GM23338 (cell line): ENCODE measurements around the gene XDH. TPM values are rescaled to one million over a fixed set of nuclear protein-coding genes. Genes with fewer than 3 reads are reported as not detected.

Experiments
- ATAC-seq: fragments of 200-7000 bp; cut with Tn5 transposase; 3 replicates; pipeline ENCODE4 v1.9.1; 2020
- DNase-seq: peaks from one replicate; pipeline ENCODE4 v3.0.0-alpha.2; 2015; ENCODE audit warnings: low spot score
- H2AFZ ChIP-seq: fragments of 200-600 bp; sonication (generic); 2 replicates; pipeline ENCODE4 v1.8.0; 2016; ENCODE audit warnings: antibody characterized with exemption, mild to moderate bottlenecking, moderate library complexity
- H3F3A ChIP-seq: fragments of 200-600 bp; sonication (generic); replicated peaks from 2 replicates; pipeline ENCODE4 v1.8.0; 2017; ENCODE audit warnings: antibody characterized with exemption, mixed run types, low read depth
- H3K27ac ChIP-seq: fragments of 200-600 bp; sonication (generic); 2 replicates; pipeline ENCODE4 v1.6.1; 2016; ENCODE audit warnings: low read depth
- H3K27me3 ChIP-seq: fragments of 200-600 bp; sonication (generic); 2 replicates; pipeline ENCODE4 v1.8.0; 2016; ENCODE audit warnings: mild to moderate bottlenecking, mixed run types, moderate library complexity; ENCODE audit not compliant: insufficient read depth
- H3K36me3 ChIP-seq: fragments of 200-600 bp; sonication (generic); 2 replicates; pipeline ENCODE4 v1.8.0; 2016; ENCODE audit warnings: mild to moderate bottlenecking; ENCODE audit not compliant: insufficient read depth
- H3K4me1 ChIP-seq: fragments of 200-600 bp; sonication (generic); 2 replicates; pipeline ENCODE4 v1.8.0; 2016; ENCODE audit warnings: mild to moderate bottlenecking, moderate library complexity; ENCODE audit not compliant: insufficient read depth
- H3K4me2 ChIP-seq: fragments of 200-600 bp; sonication (generic); 2 replicates; pipeline ENCODE4 v1.7.1; 2017; ENCODE audit warnings: mixed run types
- H3K4me3 ChIP-seq: fragments of 200-600 bp; sonication (generic); 2 replicates; pipeline ENCODE4 v1.6.1; 2016; ENCODE audit warnings: mixed run types
- H3K79me2 ChIP-seq: fragments of 200-600 bp; sonication (generic); replicated peaks from 2 replicates; pipeline ENCODE4 v1.8.0; 2017; ENCODE audit warnings: mild to moderate bottlenecking; ENCODE audit not compliant: insufficient read depth
- H3K9me2 ChIP-seq: fragments of 200-600 bp; sonication (generic); 2 replicates; pipeline ENCODE4 v1.8.0; 2017; ENCODE audit not compliant: insufficient read depth
- H4K20me1 ChIP-seq: fragments of 200-600 bp; sonication (generic); replicated peaks from 2 replicates; pipeline ENCODE4 v1.8.0; 2017; ENCODE audit warnings: mild to moderate bottlenecking; ENCODE audit not compliant: insufficient read depth
- H3K27ac Mint-ChIP-seq: 2 replicates; pipeline ENCODE4 v1.8.0; 2020; ENCODE audit warnings: inconsistent platforms, mild to moderate bottlenecking, moderate library complexity, mixed read lengths
- H3K27me3 Mint-ChIP-seq: 3 replicates; pipeline ENCODE4 v1.8.0; 2022; ENCODE audit warnings: low read depth, mild to moderate bottlenecking, moderate library complexity, mixed read lengths, inconsistent platforms; ENCODE audit not compliant: insufficient read depth, poor library complexity
- H3K36me3 Mint-ChIP-seq: 3 replicates; pipeline ENCODE4 v1.8.0; 2021; ENCODE audit warnings: low read depth, mild to moderate bottlenecking, inconsistent platforms, moderate library complexity, mixed read lengths
- H3K4me1 Mint-ChIP-seq: 3 replicates; pipeline ENCODE4 v1.8.0; 2020; ENCODE audit warnings: mild to moderate bottlenecking, inconsistent platforms, mixed read lengths
- H3K4me3 Mint-ChIP-seq: 3 replicates; pipeline ENCODE4 v1.8.0; 2021; ENCODE audit warnings: moderate library complexity, mild to moderate bottlenecking, inconsistent platforms, mixed read lengths
- H3K9me3 Mint-ChIP-seq: 3 replicates; pipeline ENCODE4 v1.8.0; 2020; ENCODE audit warnings: moderate library complexity, mild to moderate bottlenecking, inconsistent platforms, mixed read lengths
- CREB1 ChIP-seq: fragments of 250-450 bp; sonication (Bioruptor Pico); IDR thresholded peaks from 2 replicates; pipeline ENCODE4 v1.5.0; 2020; ENCODE audit warnings: low read depth, mild to moderate bottlenecking, moderate library complexity
- CTCF ChIP-seq, 2 experiments: fragments of 200-600 bp in 1 of 2; sonication (generic) in 1 of 2; conservative IDR thresholded peaks; 2 replicates each; pipeline versions ENCODE4 v1.5.1 to v1.6.1; 2016 to 2017; ENCODE audit warnings: antibody characterized with exemption in 2 of 2, low read depth in 2 of 2, mild to moderate bottlenecking in 2 of 2, moderate library complexity in 1 of 2
- EZH2 ChIP-seq: fragments of 200-600 bp; sonication (generic); IDR thresholded peaks from one replicate; pipeline ENCODE4 v1.8.0; 2017; ENCODE audit warnings: antibody characterized with exemption, mild to moderate bottlenecking, low read depth; ENCODE audit not compliant: unreplicated experiment
- EZH2phosphoT487 ChIP-seq: fragments of 200-600 bp; sonication (generic); IDR thresholded peaks from one replicate; pipeline ENCODE4 v1.8.1; 2018; ENCODE audit warnings: antibody characterized with exemption; ENCODE audit not compliant: unreplicated experiment
- JUNB ChIP-seq: IDR thresholded peaks from one replicate; pipeline ENCODE4 v1.6.1; 2016; ENCODE audit warnings: antibody characterized with exemption; ENCODE audit not compliant: unreplicated experiment
- POLR2AphosphoS5 ChIP-seq: IDR thresholded peaks from 2 replicates; pipeline ENCODE4 v1.6.1; 2016; ENCODE audit warnings: antibody characterized with exemption, low read depth
- STAT1 ChIP-seq: IDR thresholded peaks from one replicate; pipeline ENCODE4 v1.6.1; 2016; ENCODE audit warnings: antibody characterized with exemption; ENCODE audit not compliant: unreplicated experiment
- ZNF114 ChIP-seq: fragments of 250-450 bp; sonication (Bioruptor Pico); IDR thresholded peaks from 2 replicates; pipeline ENCODE4 v1.5.0; 2020; ENCODE audit warnings: mild to moderate bottlenecking, moderate library complexity
- ZNF331 ChIP-seq: fragments of 250-450 bp; sonication (Bioruptor Pico); IDR thresholded peaks from 2 replicates; pipeline ENCODE4 v1.5.0; 2020; ENCODE audit warnings: low read depth, mild to moderate bottlenecking, moderate library complexity
- polyA plus RNA-seq: library from polyadenylated mRNA; unstranded; fragments of >200 nt; fragmentation: Nextera tagmentation; extraction: Ambion mirVana; gene quantifications from 2 replicates; pipeline ENCODE4 v1.2.1, GENCODE V29; 2016
- total RNA-seq: library from RNA; depleted of rRNA; stranded (reverse); fragments of >200 nt; shearing (Covaris generic); gene quantifications from 2 replicates; pipeline ENCODE4 v1.2.3, GENCODE V29; 2014
- TF ChIP-seq, protein P1 (sequence below): fragments of 250-450 bp; sonication (Bioruptor Pico); IDR thresholded peaks from 2 replicates; pipeline ENCODE4 v1.5.0; 2020; ENCODE audit warnings: mild to moderate bottlenecking, moderate library complexity
- TF ChIP-seq, protein P2 (sequence below): IDR thresholded peaks from one replicate; pipeline ENCODE4 v1.6.1; 2018; ENCODE audit warnings: antibody characterized with exemption; ENCODE audit not compliant: unreplicated experiment

Gene XDH
- total and polyA plus RNA-seq, 2 experiments from 2014 or later = 0.55 to 0.87 TPM

DNA sequence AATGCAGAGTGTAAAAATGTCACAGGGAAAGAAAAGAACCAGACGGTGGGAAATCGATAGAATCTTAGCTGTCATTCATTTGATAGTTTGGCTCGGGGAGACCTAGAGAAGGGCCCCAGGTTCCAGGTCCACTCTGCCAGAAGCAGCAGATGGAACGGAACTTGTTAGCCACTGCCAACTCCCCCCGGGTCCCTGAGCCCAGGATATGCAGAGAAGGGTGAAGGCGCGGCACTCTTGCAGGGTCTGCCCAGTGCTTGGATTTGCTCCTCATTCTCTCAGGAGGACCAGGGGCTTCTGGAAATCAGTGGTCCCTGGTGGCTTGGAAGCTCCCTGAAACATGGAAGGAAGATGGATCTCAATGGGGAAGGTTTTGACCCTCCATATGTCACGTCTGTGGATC lies 11.6 kb upstream of the XDH start:
- Mint-ChIP-seq H3K9me3 (peaks cover 10% of the 10 kb centered on the region), H3K4me3 (no peak overlapping the region), H3K27ac (no peak overlapping the region)

More for the DNA sequence above, 11.6 kb upstream of the XDH start:
- ATAC-seq (no peak), DNase-seq (no peak)
- H2AFZ ChIP-seq = no peak overlapping the region
- Mint-ChIP-seq H3K36me3 (no peaks in the 10 kb centered on the region; the same call in 2 of the 3 replicates), H3K27me3 (peaks cover 4% of the 10 kb centered on the region), H3K4me1 (no peaks in the 10 kb centered on the region)
- peaks cover 5% of the 10 kb centered on the region; the same call in 1 of the 2 replicates for H3K4me1 ChIP-seq
- no peaks in the 10 kb centered on the region for H3K36me3 ChIP-seq
- no peaks in the 10 kb centered on the region for H3K79me2 ChIP-seq
- H3K4me2 ChIP-seq = no peak overlapping the region
- peaks cover 11% of the 10 kb centered on the region for H3K9me2 ChIP-seq
- H3K4me3 ChIP-seq = no peak overlapping the region
- no peak overlapping the region for H3K27ac ChIP-seq
- no peaks in the 10 kb centered on the region for H4K20me1 ChIP-seq
- no peaks in the 10 kb centered on the region for H3K27me3 ChIP-seq
- no peaks in the 10 kb centered on the region for H3F3A ChIP-seq
- TF ChIP-seq JUNB = no peak
- no peak for TF ChIP-seq ZNF114 (CRISPR knock-in tag)
- TF ChIP-seq POLR2AphosphoS5 = no peak
- TF ChIP-seq STAT1 = no peak
- TF ChIP-seq CREB1 (CRISPR knock-in tag) = no peak
- TF ChIP-seq, protein P1, sequence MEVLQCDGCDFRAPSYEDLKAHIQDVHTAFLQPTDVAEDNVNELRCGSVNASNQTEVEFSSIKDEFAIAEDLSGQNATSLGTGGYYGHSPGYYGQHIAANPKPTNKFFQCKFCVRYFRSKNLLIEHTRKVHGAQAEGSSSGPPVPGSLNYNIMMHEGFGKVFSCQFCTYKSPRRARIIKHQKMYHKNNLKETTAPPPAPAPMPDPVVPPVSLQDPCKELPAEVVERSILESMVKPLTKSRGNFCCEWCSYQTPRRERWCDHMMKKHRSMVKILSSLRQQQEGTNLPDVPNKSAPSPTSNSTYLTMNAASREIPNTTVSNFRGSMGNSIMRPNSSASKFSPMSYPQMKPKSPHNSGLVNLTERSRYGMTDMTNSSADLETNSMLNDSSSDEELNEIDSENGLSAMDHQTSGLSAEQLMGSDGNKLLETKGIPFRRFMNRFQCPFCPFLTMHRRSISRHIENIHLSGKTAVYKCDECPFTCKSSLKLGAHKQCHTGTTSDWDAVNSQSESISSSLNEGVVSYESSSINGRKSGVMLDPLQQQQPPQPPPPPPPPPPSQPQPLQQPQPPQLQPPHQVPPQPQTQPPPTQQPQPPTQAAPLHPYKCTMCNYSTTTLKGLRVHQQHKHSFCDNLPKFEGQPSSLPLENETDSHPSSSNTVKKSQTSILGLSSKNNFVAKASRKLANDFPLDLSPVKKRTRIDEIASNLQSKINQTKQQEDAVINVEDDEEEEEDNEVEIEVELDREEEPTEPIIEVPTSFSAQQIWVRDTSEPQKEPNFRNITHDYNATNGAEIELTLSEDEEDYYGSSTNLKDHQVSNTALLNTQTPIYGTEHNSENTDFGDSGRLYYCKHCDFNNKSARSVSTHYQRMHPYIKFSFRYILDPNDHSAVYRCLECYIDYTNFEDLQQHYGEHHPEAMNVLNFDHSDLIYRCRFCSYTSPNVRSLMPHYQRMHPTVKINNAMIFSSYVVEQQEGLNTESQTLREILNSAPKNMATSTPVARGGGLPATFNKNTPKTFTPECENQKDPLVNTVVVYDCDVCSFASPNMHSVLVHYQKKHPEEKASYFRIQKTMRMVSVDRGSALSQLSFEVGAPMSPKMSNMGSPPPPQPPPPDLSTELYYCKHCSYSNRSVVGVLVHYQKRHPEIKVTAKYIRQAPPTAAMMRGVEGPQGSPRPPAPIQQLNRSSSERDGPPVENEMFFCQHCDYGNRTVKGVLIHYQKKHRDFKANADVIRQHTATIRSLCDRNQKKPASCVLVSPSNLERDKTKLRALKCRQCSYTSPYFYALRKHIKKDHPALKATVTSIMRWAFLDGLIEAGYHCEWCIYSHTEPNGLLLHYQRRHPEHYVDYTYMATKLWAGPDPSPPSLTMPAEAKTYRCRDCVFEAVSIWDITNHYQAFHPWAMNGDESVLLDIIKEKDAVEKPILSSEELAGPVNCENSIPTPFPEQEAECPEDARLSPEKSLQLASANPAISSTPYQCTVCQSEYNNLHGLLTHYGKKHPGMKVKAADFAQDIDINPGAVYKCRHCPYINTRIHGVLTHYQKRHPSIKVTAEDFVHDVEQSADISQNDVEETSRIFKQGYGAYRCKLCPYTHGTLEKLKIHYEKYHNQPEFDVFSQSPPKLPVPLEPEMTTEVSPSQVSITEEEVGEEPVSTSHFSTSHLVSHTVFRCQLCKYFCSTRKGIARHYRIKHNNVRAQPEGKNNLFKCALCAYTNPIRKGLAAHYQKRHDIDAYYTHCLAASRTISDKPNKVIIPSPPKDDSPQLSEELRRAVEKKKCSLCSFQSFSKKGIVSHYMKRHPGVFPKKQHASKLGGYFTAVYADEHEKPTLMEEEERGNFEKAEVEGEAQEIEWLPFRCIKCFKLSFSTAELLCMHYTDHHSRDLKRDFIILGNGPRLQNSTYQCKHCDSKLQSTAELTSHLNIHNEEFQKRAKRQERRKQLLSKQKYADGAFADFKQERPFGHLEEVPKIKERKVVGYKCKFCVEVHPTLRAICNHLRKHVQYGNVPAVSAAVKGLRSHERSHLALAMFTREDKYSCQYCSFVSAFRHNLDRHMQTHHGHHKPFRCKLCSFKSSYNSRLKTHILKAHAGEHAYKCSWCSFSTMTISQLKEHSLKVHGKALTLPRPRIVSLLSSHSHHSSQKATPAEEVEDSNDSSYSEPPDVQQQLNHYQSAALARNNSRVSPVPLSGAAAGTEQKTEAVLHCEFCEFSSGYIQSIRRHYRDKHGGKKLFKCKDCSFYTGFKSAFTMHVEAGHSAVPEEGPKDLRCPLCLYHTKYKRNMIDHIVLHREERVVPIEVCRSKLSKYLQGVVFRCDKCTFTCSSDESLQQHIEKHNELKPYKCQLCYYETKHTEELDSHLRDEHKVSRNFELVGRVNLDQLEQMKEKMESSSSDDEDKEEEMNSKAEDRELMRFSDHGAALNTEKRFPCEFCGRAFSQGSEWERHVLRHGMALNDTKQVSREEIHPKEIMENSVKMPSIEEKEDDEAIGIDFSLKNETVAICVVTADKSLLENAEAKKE = no peak
- TF ChIP-seq CTCF (conservative IDR thresholded peaks at IDR 0.05; ENCODE audit: low read depth in 2 of 2) = no peak
- TF ChIP-seq, protein P2, sequence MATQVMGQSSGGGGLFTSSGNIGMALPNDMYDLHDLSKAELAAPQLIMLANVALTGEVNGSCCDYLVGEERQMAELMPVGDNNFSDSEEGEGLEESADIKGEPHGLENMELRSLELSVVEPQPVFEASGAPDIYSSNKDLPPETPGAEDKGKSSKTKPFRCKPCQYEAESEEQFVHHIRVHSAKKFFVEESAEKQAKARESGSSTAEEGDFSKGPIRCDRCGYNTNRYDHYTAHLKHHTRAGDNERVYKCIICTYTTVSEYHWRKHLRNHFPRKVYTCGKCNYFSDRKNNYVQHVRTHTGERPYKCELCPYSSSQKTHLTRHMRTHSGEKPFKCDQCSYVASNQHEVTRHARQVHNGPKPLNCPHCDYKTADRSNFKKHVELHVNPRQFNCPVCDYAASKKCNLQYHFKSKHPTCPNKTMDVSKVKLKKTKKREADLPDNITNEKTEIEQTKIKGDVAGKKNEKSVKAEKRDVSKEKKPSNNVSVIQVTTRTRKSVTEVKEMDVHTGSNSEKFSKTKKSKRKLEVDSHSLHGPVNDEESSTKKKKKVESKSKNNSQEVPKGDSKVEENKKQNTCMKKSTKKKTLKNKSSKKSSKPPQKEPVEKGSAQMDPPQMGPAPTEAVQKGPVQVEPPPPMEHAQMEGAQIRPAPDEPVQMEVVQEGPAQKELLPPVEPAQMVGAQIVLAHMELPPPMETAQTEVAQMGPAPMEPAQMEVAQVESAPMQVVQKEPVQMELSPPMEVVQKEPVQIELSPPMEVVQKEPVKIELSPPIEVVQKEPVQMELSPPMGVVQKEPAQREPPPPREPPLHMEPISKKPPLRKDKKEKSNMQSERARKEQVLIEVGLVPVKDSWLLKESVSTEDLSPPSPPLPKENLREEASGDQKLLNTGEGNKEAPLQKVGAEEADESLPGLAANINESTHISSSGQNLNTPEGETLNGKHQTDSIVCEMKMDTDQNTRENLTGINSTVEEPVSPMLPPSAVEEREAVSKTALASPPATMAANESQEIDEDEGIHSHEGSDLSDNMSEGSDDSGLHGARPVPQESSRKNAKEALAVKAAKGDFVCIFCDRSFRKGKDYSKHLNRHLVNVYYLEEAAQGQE = no peak
- TF ChIP-seq ZNF331 = no peak
- TF ChIP-seq EZH2phosphoT487 = no peak
- no peak for TF ChIP-seq EZH2
